Hepatocyte (in vitro differentiated cells): ENCODE measurements around the gene JARID2. TPM values are rescaled to one million over a fixed set of nuclear protein-coding genes. Genes with fewer than 3 reads are reported as not detected.

Experiments used
- DNase-seq: peaks from one replicate; pipeline ENCODE4 v3.0.0-alpha.2; 2016; ENCODE audit warnings: low spot score
- H2AFZ ChIP-seq: fragments of 200-600 bp; sonication (generic); 2 replicates; pipeline ENCODE4 v1.6.0; 2016; ENCODE audit warnings: antibody characterized with exemption, mild to moderate bottlenecking
- H3K27ac ChIP-seq: fragments of 200-600 bp; sonication (generic); 2 replicates; pipeline ENCODE4 v1.5.1; 2016; ENCODE audit warnings: mild to moderate bottlenecking
- H3K27me3 ChIP-seq: fragments of 200-600 bp; sonication (generic); 2 replicates; pipeline ENCODE4 v1.6.1; 2016
- H3K36me3 ChIP-seq: fragments of 200-600 bp; sonication (generic); replicated peaks from 2 replicates; pipeline ENCODE4 v1.5.1; 2016; ENCODE audit warnings: low read depth; ENCODE audit not compliant: insufficient read depth
- H3K4me1 ChIP-seq: fragments of 200-600 bp; sonication (generic); 2 replicates; pipeline ENCODE4 v1.5.1; 2016; ENCODE audit warnings: mild to moderate bottlenecking, moderate library complexity; ENCODE audit not compliant: insufficient read depth
- H3K4me2 ChIP-seq: fragments of 200-600 bp; sonication (generic); 2 replicates; pipeline ENCODE4 v1.6.0; 2016
- H3K4me3 ChIP-seq: fragments of 200-600 bp; sonication (generic); 2 replicates; pipeline ENCODE4 v1.5.1; 2016; ENCODE audit warnings: mild to moderate bottlenecking
- H3K79me2 ChIP-seq: fragments of 200-600 bp; sonication (generic); 2 replicates; pipeline ENCODE4 v1.6.0; 2017; ENCODE audit warnings: mild to moderate bottlenecking
- H3K9me2 ChIP-seq: fragments of 200-600 bp; sonication (generic); replicated peaks from 2 replicates; pipeline ENCODE4 v1.6.0; 2017; ENCODE audit warnings: mild to moderate bottlenecking; ENCODE audit not compliant: insufficient read depth
- H3K9me3 ChIP-seq: fragments of 200-600 bp; sonication (generic); 2 replicates; pipeline ENCODE4 v1.5.1; 2016; ENCODE audit warnings: low read depth, mild to moderate bottlenecking
- H4K20me1 ChIP-seq: fragments of 200-600 bp; sonication (generic); 2 replicates; pipeline ENCODE4 v1.6.0; 2016; ENCODE audit warnings: mild to moderate bottlenecking; ENCODE audit not compliant: insufficient read depth, poor library complexity, severe bottlenecking
- CTCF ChIP-seq: fragments of 200-600 bp; sonication (generic); IDR thresholded peaks from 2 replicates; pipeline ENCODE4 v1.5.1; 2016; ENCODE audit warnings: antibody characterized with exemption, mild to moderate bottlenecking; ENCODE audit not compliant: poor library complexity
- EZH2 ChIP-seq: fragments of 200-600 bp; sonication (generic); IDR thresholded peaks from 2 replicates; pipeline ENCODE4 v1.6.1; 2016; ENCODE audit warnings: antibody characterized with exemption, mild to moderate bottlenecking, borderline replicate concordance
- EZH2phosphoT487 ChIP-seq: fragments of 200-600 bp; sonication (generic); IDR thresholded peaks from one replicate; pipeline ENCODE4 v1.6.1; 2018; ENCODE audit warnings: antibody characterized with exemption, mild to moderate bottlenecking, low read depth, moderate library complexity; ENCODE audit not compliant: unreplicated experiment, severe bottlenecking
- WGBS: methylation state at CpG from one replicate; pipeline ENCODE4 v1.1.6; 2016; ENCODE audit warnings: low lambda C conversion rate; ENCODE audit errors: missing lambda C conversion rate; 5-methylcytosine and 5-hydroxymethylcytosine counted together
- polyA plus RNA-seq: library from polyadenylated mRNA; unstranded; fragments of >200 nt; fragmentation: Nextera tagmentation; extraction: Ambion mirVana; gene quantifications from 2 replicates; pipeline ENCODE4 v1.2.1, GENCODE V29; 2016
- small RNA-seq: library from RNA; depleted of rRNA; stranded (forward); fragments of <200 nt; gene quantifications from one replicate; pipeline ENCODE3, GENCODE V24; 2014
- total RNA-seq: library from RNA; depleted of rRNA; stranded (reverse); fragments of >200 nt; gene quantifications from 2 replicates; pipeline ENCODE4 v1.2.3, GENCODE V29; 2014

The JARID2 gene
- total and polyA plus RNA-seq, 2 experiments from 2014 or later, result 4.6 to 11.6 TPM

- whole genome bisulfite sequencing, result 74% methylated on average over 17 of the region's 17 CpGs
Observed at GRCh38 chr6:15569035-15569995, 323.4 kb downstream of the JARID2 start.

GRCh38 chr6:15570171-15570570, 324.3 kb downstream of the JARID2 start:
- H2AFZ ChIP-seq, result no peak overlapping the region
- no peaks in the 10 kb centered on the region for H3K27me3 ChIP-seq
- H3K36me3 ChIP-seq, result no peaks in the 10 kb centered on the region
- H4K20me1 ChIP-seq, result no peaks in the 10 kb centered on the region
- DNase-seq, result no peak
- no peak overlapping the region for H3K4me2 ChIP-seq
- H3K4me3 ChIP-seq, result no peak overlapping the region
- TF ChIP-seq EZH2phosphoT487 (no peak), CTCF (no peak), EZH2 (no peak)
- 90% methylated on average over 2 of the region's 2 CpGs for WGBS
- no peaks in the 10 kb centered on the region for H3K4me1 ChIP-seq
- H3K9me2 ChIP-seq, result no peaks in the 10 kb centered on the region
- no peak overlapping the region for H3K27ac ChIP-seq
- H3K79me2 ChIP-seq, result peaks cover 4% of the 10 kb centered on the region
- no peaks in the 10 kb centered on the region for H3K9me3 ChIP-seq

More at GRCh38 chr6:15569035-15569995, 323.4 kb downstream of the JARID2 start:
- Histone ChIP-seq H3K4me3 (no peak overlapping the region), H3K4me2 (no peak overlapping the region), H3K27me3 (no peaks in the 10 kb centered on the region), H3K36me3 (no peaks in the 10 kb centered on the region), H3K27ac (no peak overlapping the region), H3K79me2 (peaks cover 4% of the 10 kb centered on the region), H2AFZ (no peak overlapping the region), H3K4me1 (no peaks in the 10 kb centered on the region), H4K20me1 (no peaks in the 10 kb centered on the region), H3K9me2 (no peaks in the 10 kb centered on the region), H3K9me3 (no peaks in the 10 kb centered on the region)
- no peak for DNase-seq
- TF ChIP-seq EZH2phosphoT487 (no peak), CTCF (no peak), EZH2 (no peak)

Small RNAs within 50 kb of the gene (small RNA-seq; reads per million reads assigned to genes)
- gene RF00001 (not detected), gene RNU6-522P (not detected), gene RNU6-645P (not detected)
